Erythroblast (primary cell): Measurements from ENCODE around the gene RPUSD1.
"Not testable (repeated sequence)": the region's sequence is repeated elsewhere in the genome, so short reads cannot be mapped to it uniquely, and the experiment has no call there.

Source experiments
- DNase-seq, 2 experiments: peaks; one replicate each; lab custom pipeline; 2025; lab: John Stamatoyannopoulos, UW
- GATA1 ChIP-seq: IDR thresholded peaks from 2 replicates; pipeline ENCODE4 v1.6.1; 2011; ENCODE audit warnings: low read depth, mild to moderate bottlenecking, control low read depth, low read length, moderate library complexity
- POLR2A ChIP-seq: IDR thresholded peaks from 2 replicates; pipeline ENCODE4 v1.6.1; 2011; ENCODE audit warnings: mild to moderate bottlenecking, low read length

The RPUSD1 gene

GRCh38 chr16:751152-752006, 36.8 kb downstream of the RPUSD1 start:
- TF ChIP-seq POLR2A = no peak
- no peak for TF ChIP-seq GATA1
- DNase-seq = no peak

- no peak for DNase-seq
- no peak for TF ChIP-seq POLR2A
These were observed 37.7 kb downstream of the RPUSD1 start for GRCh38 chr16:750485-750884.

- DNase-seq = no peak
- TF ChIP-seq GATA1 (no peak), POLR2A (no peak)
These were observed 39.2 kb downstream of the RPUSD1 start for GRCh38 chr16:749010-749409.

- TF ChIP-seq GATA1 = no peak
- no peak for DNase-seq
These were observed 40.0 kb downstream of the RPUSD1 start for GRCh38 chr16:747978-748746.

GRCh38 chr16:746637-747036, 41.5 kb downstream of the RPUSD1 start:
- TF ChIP-seq POLR2A (no peak), GATA1 (no peak)
- DNase-seq = no peak

- DNase-seq = no peak
- no peak for TF ChIP-seq GATA1
- TF ChIP-seq POLR2A = no peak
These were observed 42.4 kb downstream of the RPUSD1 start for GRCh38 chr16:745739-746138.

- no peak for TF ChIP-seq POLR2A
- no peak for TF ChIP-seq GATA1
These were observed 44.2 kb downstream of the RPUSD1 start for GRCh38 chr16:743794-744500.

GRCh38 chr16:742894-743293, 45.3 kb downstream of the RPUSD1 start:
- not testable (repeated sequence) for DNase-seq

More at GRCh38 chr16:743794-744500, 44.2 kb downstream of the RPUSD1 start:
- DNase-seq = no peak

- TF ChIP-seq GATA1 = no peak
- TF ChIP-seq POLR2A = no peak
- DNase-seq = no peak
These were observed 46.1 kb downstream of the RPUSD1 start for GRCh38 chr16:741986-742629.

- no peak for TF ChIP-seq GATA1
- TF ChIP-seq POLR2A = peak; percentile 65
- DNase-seq = peak; percentile 94 to 97
These were observed 47.2 kb downstream of the RPUSD1 start, which contains the start of gene CIAO3 for GRCh38 chr16:740764-741505. Gene CIAO3, minus strand, starts transcription at chr16:740997. Its CDS starts 12 bp downstream, at chr16:740985.

GRCh38 chr16:740459-740763, 47.8 kb downstream of the RPUSD1 start:
- peak in 1 of 2 experiments; percentile 57 for DNase-seq

GRCh38 chr16:739560-740458, 48.4 kb downstream of the RPUSD1 start:
- TF ChIP-seq POLR2A = no peak
- TF ChIP-seq GATA1 = no peak
- DNase-seq = no peak

More at GRCh38 chr16:740459-740763, 47.8 kb downstream of the RPUSD1 start:
- TF ChIP-seq POLR2A = no peak
- no peak for TF ChIP-seq GATA1
